ENCODE measurements around the gene PRRX2. TPM values are rescaled to one million over a fixed set of nuclear protein-coding genes. Genes with fewer than 3 reads are reported as not detected.

Gene PRRX2
- total and polyA plus RNA-seq, 2 experiments from 2014 or later = 5.8 to 8.3 TPM

GRCh38 chr9:129647635-129648034 lies 17.8 kb upstream of the PRRX2 start:
- H3K4me3 Mint-ChIP-seq = no peak overlapping the region

More at GRCh38 chr9:129647635-129648034, 17.8 kb upstream of the PRRX2 start:
- no peak overlapping the region for H2AFZ ChIP-seq
- H3K36me3 Mint-ChIP-seq (ENCODE audit: low read depth) = no peaks in the 10 kb centered on the region
- H3K9me3 Mint-ChIP-seq = no peaks in the 10 kb centered on the region; the same call in 2 of the 3 replicates
- TF ChIP-seq EZH2phosphoT487 (IDR thresholded peaks at IDR 0.05; ENCODE audit: unreplicated experiment) (no peak), ETS1 (IDR thresholded peaks at IDR 0.05) (no peak), POLR2AphosphoS5 (IDR thresholded peaks at IDR 0.05; ENCODE audit: low read depth) (no peak), NANOG (IDR thresholded peaks at IDR 0.05; ENCODE audit: borderline replicate concordance) (no peak), ZNF114 (CRISPR knock-in tag; IDR thresholded peaks at IDR 0.05) (no peak), CREB1 (CRISPR knock-in tag; IDR thresholded peaks at IDR 0.05; ENCODE audit: low read depth) (no peak), CTCF (conservative IDR thresholded peaks at IDR 0.05; ENCODE audit: low read depth in 2 of 2) (no peak), ZNF331 (CRISPR knock-in tag; IDR thresholded peaks at IDR 0.05; ENCODE audit: low read depth) (no peak), JUNB (IDR thresholded peaks at IDR 0.05; ENCODE audit: unreplicated experiment) (no peak), STAT1 (IDR thresholded peaks at IDR 0.05; ENCODE audit: unreplicated experiment) (no peak)
- TF ChIP-seq, protein P1, sequence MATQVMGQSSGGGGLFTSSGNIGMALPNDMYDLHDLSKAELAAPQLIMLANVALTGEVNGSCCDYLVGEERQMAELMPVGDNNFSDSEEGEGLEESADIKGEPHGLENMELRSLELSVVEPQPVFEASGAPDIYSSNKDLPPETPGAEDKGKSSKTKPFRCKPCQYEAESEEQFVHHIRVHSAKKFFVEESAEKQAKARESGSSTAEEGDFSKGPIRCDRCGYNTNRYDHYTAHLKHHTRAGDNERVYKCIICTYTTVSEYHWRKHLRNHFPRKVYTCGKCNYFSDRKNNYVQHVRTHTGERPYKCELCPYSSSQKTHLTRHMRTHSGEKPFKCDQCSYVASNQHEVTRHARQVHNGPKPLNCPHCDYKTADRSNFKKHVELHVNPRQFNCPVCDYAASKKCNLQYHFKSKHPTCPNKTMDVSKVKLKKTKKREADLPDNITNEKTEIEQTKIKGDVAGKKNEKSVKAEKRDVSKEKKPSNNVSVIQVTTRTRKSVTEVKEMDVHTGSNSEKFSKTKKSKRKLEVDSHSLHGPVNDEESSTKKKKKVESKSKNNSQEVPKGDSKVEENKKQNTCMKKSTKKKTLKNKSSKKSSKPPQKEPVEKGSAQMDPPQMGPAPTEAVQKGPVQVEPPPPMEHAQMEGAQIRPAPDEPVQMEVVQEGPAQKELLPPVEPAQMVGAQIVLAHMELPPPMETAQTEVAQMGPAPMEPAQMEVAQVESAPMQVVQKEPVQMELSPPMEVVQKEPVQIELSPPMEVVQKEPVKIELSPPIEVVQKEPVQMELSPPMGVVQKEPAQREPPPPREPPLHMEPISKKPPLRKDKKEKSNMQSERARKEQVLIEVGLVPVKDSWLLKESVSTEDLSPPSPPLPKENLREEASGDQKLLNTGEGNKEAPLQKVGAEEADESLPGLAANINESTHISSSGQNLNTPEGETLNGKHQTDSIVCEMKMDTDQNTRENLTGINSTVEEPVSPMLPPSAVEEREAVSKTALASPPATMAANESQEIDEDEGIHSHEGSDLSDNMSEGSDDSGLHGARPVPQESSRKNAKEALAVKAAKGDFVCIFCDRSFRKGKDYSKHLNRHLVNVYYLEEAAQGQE (IDR thresholded peaks at IDR 0.05; ENCODE audit: unreplicated experiment) = no peak
- TF ChIP-seq, protein P2, sequence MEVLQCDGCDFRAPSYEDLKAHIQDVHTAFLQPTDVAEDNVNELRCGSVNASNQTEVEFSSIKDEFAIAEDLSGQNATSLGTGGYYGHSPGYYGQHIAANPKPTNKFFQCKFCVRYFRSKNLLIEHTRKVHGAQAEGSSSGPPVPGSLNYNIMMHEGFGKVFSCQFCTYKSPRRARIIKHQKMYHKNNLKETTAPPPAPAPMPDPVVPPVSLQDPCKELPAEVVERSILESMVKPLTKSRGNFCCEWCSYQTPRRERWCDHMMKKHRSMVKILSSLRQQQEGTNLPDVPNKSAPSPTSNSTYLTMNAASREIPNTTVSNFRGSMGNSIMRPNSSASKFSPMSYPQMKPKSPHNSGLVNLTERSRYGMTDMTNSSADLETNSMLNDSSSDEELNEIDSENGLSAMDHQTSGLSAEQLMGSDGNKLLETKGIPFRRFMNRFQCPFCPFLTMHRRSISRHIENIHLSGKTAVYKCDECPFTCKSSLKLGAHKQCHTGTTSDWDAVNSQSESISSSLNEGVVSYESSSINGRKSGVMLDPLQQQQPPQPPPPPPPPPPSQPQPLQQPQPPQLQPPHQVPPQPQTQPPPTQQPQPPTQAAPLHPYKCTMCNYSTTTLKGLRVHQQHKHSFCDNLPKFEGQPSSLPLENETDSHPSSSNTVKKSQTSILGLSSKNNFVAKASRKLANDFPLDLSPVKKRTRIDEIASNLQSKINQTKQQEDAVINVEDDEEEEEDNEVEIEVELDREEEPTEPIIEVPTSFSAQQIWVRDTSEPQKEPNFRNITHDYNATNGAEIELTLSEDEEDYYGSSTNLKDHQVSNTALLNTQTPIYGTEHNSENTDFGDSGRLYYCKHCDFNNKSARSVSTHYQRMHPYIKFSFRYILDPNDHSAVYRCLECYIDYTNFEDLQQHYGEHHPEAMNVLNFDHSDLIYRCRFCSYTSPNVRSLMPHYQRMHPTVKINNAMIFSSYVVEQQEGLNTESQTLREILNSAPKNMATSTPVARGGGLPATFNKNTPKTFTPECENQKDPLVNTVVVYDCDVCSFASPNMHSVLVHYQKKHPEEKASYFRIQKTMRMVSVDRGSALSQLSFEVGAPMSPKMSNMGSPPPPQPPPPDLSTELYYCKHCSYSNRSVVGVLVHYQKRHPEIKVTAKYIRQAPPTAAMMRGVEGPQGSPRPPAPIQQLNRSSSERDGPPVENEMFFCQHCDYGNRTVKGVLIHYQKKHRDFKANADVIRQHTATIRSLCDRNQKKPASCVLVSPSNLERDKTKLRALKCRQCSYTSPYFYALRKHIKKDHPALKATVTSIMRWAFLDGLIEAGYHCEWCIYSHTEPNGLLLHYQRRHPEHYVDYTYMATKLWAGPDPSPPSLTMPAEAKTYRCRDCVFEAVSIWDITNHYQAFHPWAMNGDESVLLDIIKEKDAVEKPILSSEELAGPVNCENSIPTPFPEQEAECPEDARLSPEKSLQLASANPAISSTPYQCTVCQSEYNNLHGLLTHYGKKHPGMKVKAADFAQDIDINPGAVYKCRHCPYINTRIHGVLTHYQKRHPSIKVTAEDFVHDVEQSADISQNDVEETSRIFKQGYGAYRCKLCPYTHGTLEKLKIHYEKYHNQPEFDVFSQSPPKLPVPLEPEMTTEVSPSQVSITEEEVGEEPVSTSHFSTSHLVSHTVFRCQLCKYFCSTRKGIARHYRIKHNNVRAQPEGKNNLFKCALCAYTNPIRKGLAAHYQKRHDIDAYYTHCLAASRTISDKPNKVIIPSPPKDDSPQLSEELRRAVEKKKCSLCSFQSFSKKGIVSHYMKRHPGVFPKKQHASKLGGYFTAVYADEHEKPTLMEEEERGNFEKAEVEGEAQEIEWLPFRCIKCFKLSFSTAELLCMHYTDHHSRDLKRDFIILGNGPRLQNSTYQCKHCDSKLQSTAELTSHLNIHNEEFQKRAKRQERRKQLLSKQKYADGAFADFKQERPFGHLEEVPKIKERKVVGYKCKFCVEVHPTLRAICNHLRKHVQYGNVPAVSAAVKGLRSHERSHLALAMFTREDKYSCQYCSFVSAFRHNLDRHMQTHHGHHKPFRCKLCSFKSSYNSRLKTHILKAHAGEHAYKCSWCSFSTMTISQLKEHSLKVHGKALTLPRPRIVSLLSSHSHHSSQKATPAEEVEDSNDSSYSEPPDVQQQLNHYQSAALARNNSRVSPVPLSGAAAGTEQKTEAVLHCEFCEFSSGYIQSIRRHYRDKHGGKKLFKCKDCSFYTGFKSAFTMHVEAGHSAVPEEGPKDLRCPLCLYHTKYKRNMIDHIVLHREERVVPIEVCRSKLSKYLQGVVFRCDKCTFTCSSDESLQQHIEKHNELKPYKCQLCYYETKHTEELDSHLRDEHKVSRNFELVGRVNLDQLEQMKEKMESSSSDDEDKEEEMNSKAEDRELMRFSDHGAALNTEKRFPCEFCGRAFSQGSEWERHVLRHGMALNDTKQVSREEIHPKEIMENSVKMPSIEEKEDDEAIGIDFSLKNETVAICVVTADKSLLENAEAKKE (CRISPR knock-in tag; IDR thresholded peaks at IDR 0.05) = no peak
- H3K4me1 Mint-ChIP-seq = no peaks in the 10 kb centered on the region
- H3K27ac Mint-ChIP-seq = no peak overlapping the region
- H3K4me2 ChIP-seq = no peak overlapping the region
- no peaks in the 10 kb centered on the region for H3K9me2 ChIP-seq (ENCODE audit: insufficient read depth)
- peaks cover 15% of the 10 kb centered on the region for H3K27me3 Mint-ChIP-seq (ENCODE audit: insufficient read depth, low read depth, poor library complexity)
- ATAC-seq = no peak
- no peak overlapping the region for H3K4me3 ChIP-seq
- H3K27me3 ChIP-seq (ENCODE audit: insufficient read depth) = no peaks in the 10 kb centered on the region
- no peak overlapping the region for H3K27ac ChIP-seq (ENCODE audit: low read depth)
- H4K20me1 ChIP-seq (replicated peaks; ENCODE audit: insufficient read depth) = no peaks in the 10 kb centered on the region
- no peaks in the 10 kb centered on the region for H3K36me3 ChIP-seq (ENCODE audit: insufficient read depth)
- no peaks in the 10 kb centered on the region for H3F3A ChIP-seq (replicated peaks; ENCODE audit: low read depth)
- no peak for DNase-seq (ENCODE audit: low spot score)
- H3K79me2 ChIP-seq (replicated peaks; ENCODE audit: insufficient read depth) = no peaks in the 10 kb centered on the region
- H3K4me1 ChIP-seq (ENCODE audit: insufficient read depth) = no peaks in the 10 kb centered on the region

Measured in GM23338 (cell line).